AG04449 (cell line): ENCODE data around the gene KCNC4.

Source experiments
- CTCF ChIA-PET: fragments of 350-600 bp; formaldehyde crosslinking; extraction: SDS; loops from one replicate; lab custom pipeline; 2021; ENCODE audit warnings: antibody characterized with exemption; lab: Yijun Ruan, JAX
- POLR2A ChIA-PET: fragments of 400-600, 350-600 bp; formaldehyde crosslinking; extraction: SDS; loops from one replicate; lab custom pipeline; 2020; ENCODE audit warnings: antibody characterized with exemption, inconsistent platforms; lab: Yijun Ruan, JAX
- DNase-seq: peaks from one replicate; pipeline ENCODE4 v3.0.0-alpha.2; 2010; ENCODE audit warnings: low read depth, low spot score
- H3K4me3 ChIP-seq: 2 replicates; pipeline ENCODE4 v1.5.1; 2011; ENCODE audit warnings: low read depth, mild to moderate bottlenecking, control low read depth, low read length
- TF ChIP-seq, protein P1 (sequence below): IDR thresholded peaks from one replicate; pipeline ENCODE4 v1.5.1; 2011; ENCODE audit warnings: mild to moderate bottlenecking, moderate library complexity, low read length, control low read depth, inconsistent platforms; ENCODE audit not compliant: insufficient read depth; ENCODE audit errors: missing control alignments

The KCNC4 gene

GRCh38 chr1:110164725-110165350, 45.3 kb upstream of the KCNC4 start:
- POLR2A ChIA-PET, result no interaction called here

DNA sequence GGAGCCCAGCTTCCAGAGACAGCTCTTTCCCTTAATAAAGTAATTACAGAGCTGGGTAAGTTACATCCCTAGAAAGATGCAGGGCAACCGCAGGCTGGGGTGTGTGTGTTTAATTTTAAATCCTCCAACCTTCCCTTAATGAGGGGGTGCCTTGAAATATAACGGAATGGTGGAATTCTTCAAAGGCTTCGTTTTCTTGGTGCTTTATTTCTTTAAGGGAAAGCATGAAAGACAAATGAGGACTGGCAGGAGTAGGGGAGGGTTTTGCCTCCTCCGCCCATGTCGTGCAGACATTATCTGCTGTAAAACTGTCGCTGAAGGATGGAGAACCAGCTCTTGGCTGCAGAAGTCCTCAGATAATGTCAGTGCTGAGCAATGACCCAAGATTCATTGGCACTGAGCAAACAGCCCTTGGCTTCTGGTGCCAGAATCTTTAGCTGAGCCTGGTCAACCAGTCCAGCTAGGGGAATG, 44.3 kb upstream of the KCNC4 start:
- DNase-seq, result no peak
- no peak overlapping the region for H3K4me3 ChIP-seq
- POLR2A ChIA-PET, result no interaction called here
- TF ChIP-seq, protein P1, sequence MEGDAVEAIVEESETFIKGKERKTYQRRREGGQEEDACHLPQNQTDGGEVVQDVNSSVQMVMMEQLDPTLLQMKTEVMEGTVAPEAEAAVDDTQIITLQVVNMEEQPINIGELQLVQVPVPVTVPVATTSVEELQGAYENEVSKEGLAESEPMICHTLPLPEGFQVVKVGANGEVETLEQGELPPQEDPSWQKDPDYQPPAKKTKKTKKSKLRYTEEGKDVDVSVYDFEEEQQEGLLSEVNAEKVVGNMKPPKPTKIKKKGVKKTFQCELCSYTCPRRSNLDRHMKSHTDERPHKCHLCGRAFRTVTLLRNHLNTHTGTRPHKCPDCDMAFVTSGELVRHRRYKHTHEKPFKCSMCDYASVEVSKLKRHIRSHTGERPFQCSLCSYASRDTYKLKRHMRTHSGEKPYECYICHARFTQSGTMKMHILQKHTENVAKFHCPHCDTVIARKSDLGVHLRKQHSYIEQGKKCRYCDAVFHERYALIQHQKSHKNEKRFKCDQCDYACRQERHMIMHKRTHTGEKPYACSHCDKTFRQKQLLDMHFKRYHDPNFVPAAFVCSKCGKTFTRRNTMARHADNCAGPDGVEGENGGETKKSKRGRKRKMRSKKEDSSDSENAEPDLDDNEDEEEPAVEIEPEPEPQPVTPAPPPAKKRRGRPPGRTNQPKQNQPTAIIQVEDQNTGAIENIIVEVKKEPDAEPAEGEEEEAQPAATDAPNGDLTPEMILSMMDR, result no peak
- CTCF ChIA-PET, result interaction anchor here (0.8 to 1.2 kb wide), 2 partner anchors 14 to 49 kb away, joined by 3 read pairs; no protein-coding TSS in a partner anchor

More at GRCh38 chr1:110164725-110165350, 45.3 kb upstream of the KCNC4 start:
- no peak overlapping the region for H3K4me3 ChIP-seq
- CTCF ChIA-PET, result interaction anchor here (1.2 to 1.5 kb wide), 2 partner anchors 11 to 12 kb away, joined by 3 read pairs; no protein-coding TSS in a partner anchor
- no peak for DNase-seq
- TF ChIP-seq, protein P1, result no peak

- TF ChIP-seq, protein P1, result no peak
- ChIA-PET CTCF (interaction anchor here (0.6 to 2.1 kb wide), 6 partner anchors 15 to 329 kb away, joined by 3 to 4 read pairs (median 3); partner anchors contain the start of gene SLC6A17), POLR2A (no interaction called here)
- no peak for DNase-seq
- H3K4me3 ChIP-seq, result no peak overlapping the region
These were observed 43.3 kb upstream of the KCNC4 start for GRCh38 chr1:110166861-110167260.

- no peak for DNase-seq
- CTCF ChIA-PET, result interaction anchor here (0.5 to 2.4 kb wide), 3 partner anchors 25 to 83 kb away, joined by 3 to 9 read pairs (median 3); no protein-coding TSS in a partner anchor
- H3K4me3 ChIP-seq, result no peak overlapping the region
- POLR2A ChIA-PET, result no interaction called here
- TF ChIP-seq, protein P1, result no peak
These were observed 39.1 kb upstream of the KCNC4 start for GRCh38 chr1:110170766-110171733.

- H3K4me3 ChIP-seq, result no peak overlapping the region
- ChIA-PET POLR2A (no interaction called here), CTCF (interaction anchor here (0.8 to 2.4 kb wide), 4 partner anchors 10 to 32 kb away, joined by 3 to 9 read pairs (median 4); no protein-coding TSS in a partner anchor)
- DNase-seq, result no peak
- TF ChIP-seq, protein P1, result no peak
These were observed 38.1 kb upstream of the KCNC4 start for GRCh38 chr1:110172001-110172400.
